ENCODE results near the gene COL25A1. TPM values are rescaled to one million over a fixed set of nuclear protein-coding genes. Genes with fewer than 3 reads are reported as not detected.
"Not testable (repeated sequence)": the region's sequence is repeated elsewhere in the genome, so short reads cannot be mapped to it uniquely, and the experiment has no call there.

COL25A1 gene
- total RNA-seq, 1 donor from 2014 or later: 32.5 TPM

GRCh38 chr4:108965016-108965415 lies 337.4 kb downstream of the COL25A1 start:
- peak; percentile 59 for DNase-seq (ENCODE audit: low spot score)

- no peak for DNase-seq (ENCODE audit: low spot score)
Measured at GRCh38 chr4:108963910-108964309, 338.5 kb downstream of the COL25A1 start.

GRCh38 chr4:108959491-108959890 lies 343.0 kb downstream of the COL25A1 start:
- DNase-seq (ENCODE audit: low spot score): no peak

GRCh38 chr4:108954880-108955279 lies 347.6 kb downstream of the COL25A1 start:
- no peak for DNase-seq (ENCODE audit: low spot score)

GRCh38 chr4:108953941-108954340 lies 348.5 kb downstream of the COL25A1 start:
- no peak for DNase-seq (ENCODE audit: low spot score)

- DNase-seq (ENCODE audit: low spot score): no peak
Measured at GRCh38 chr4:108950158-108950915, 352.1 kb downstream of the COL25A1 start.

- DNase-seq (ENCODE audit: low spot score): no peak
Measured at GRCh38 chr4:108947526-108947925, 354.9 kb downstream of the COL25A1 start.

- no peak for DNase-seq (ENCODE audit: low spot score)
Measured at GRCh38 chr4:108946237-108946636, 356.2 kb downstream of the COL25A1 start.

GRCh38 chr4:108943976-108944591 lies 358.4 kb downstream of the COL25A1 start:
- DNase-seq (ENCODE audit: low spot score): peak; percentile 90

- DNase-seq (ENCODE audit: low spot score): peak; percentile 39
Measured at GRCh38 chr4:108943371-108943770, 359.1 kb downstream of the COL25A1 start.

GRCh38 chr4:108941904-108942430 lies 360.5 kb downstream of the COL25A1 start:
- DNase-seq (ENCODE audit: low spot score): no peak

GRCh38 chr4:108940634-108941033 lies 361.8 kb downstream of the COL25A1 start:
- no peak for DNase-seq (ENCODE audit: low spot score)

- no peak for DNase-seq (ENCODE audit: low spot score)
Measured at GRCh38 chr4:108940149-108940548, 362.3 kb downstream of the COL25A1 start.

- DNase-seq (ENCODE audit: low spot score): no peak
Measured at GRCh38 chr4:108937066-108937465, 365.4 kb downstream of the COL25A1 start.

GRCh38 chr4:108933925-108934324 lies 368.5 kb downstream of the COL25A1 start:
- DNase-seq (ENCODE audit: low spot score): not testable (repeated sequence)

GRCh38 chr4:108933046-108933445 lies 369.4 kb downstream of the COL25A1 start:
- no peak for DNase-seq (ENCODE audit: low spot score)

- DNase-seq (ENCODE audit: low spot score): no peak
Measured at GRCh38 chr4:108931926-108932325, 370.5 kb downstream of the COL25A1 start.

GRCh38 chr4:108930186-108930585 lies 372.3 kb downstream of the COL25A1 start:
- DNase-seq (ENCODE audit: low spot score): no peak

- DNase-seq (ENCODE audit: low spot score): peak; percentile 60
Measured at GRCh38 chr4:108926781-108927180, 375.7 kb downstream of the COL25A1 start.

GRCh38 chr4:108926061-108926460 lies 376.4 kb downstream of the COL25A1 start:
- peak; percentile 33 for DNase-seq (ENCODE audit: low spot score)

- no peak for DNase-seq (ENCODE audit: low spot score)
Measured at GRCh38 chr4:108922191-108922590, 380.3 kb downstream of the COL25A1 start.

GRCh38 chr4:108920395-108921087 lies 381.9 kb downstream of the COL25A1 start:
- no peak for DNase-seq (ENCODE audit: low spot score)
